ENCODE data around the gene NR0B2.

- no peak for TF ChIP-seq CTCF (conservative IDR thresholded peaks at IDR 0.05 in 1 of 2, IDR thresholded peaks at IDR 0.05 in 1 of 2; ENCODE audit: extremely low read depth in 1 of 2, insufficient read depth in 1 of 2, low read depth in 1 of 2, low read length in 2 of 2)
- TF ChIP-seq EZH2 (IDR thresholded peaks at IDR 0.05; ENCODE audit: borderline replicate concordance, low read length) = no peak
Observed at GRCh38 chr1:26907071-26907917, 6.5 kb downstream of the NR0B2 start.

All from mammary epithelial cell (primary cell).